Left hindlimb (tissue), 1 donor: ENCODE measurements around the gene ZNF646.
A peak's percentile ranks its signal among the peaks of the same experiment; 100 is the strongest.

Source experiments
- DNase-seq: peaks from one replicate; pipeline ENCODE4 v3.0.0-alpha.2; 2018

The ZNF646 gene

GRCh38 chr16:31132303-31132979, 58.2 kb downstream of the ZNF646 start:
- peak; percentile 27 for DNase-seq

GRCh38 chr16:31133046-31133501, 58.9 kb downstream of the ZNF646 start:
- no peak for DNase-seq
